Endothelial cell of umbilical vein (primary cell): Measurements from ENCODE around the gene STK38.

Source experiments
- CTCF ChIP-seq, 2 donors: IDR thresholded peaks; 1 replicate in 1 of 2; 2 replicates in 1 of 2; pipeline ENCODE4 v1.5.1; 2011; ENCODE audit warnings: low read length in 2 of 2, mild to moderate bottlenecking in 2 of 2, moderate library complexity in 2 of 2, control low read depth in 1 of 2, inconsistent platforms in 1 of 2, low read depth in 1 of 2; ENCODE audit not compliant: insufficient read depth in 1 of 2; ENCODE audit errors: extremely low read depth in 1 of 2
- EZH2 ChIP-seq: IDR thresholded peaks from 2 replicates; pipeline ENCODE4 v1.6.1; 2012; ENCODE audit warnings: borderline replicate concordance, low read depth, mild to moderate bottlenecking, moderate library complexity, low read length, inconsistent platforms; ENCODE audit not compliant: severe bottlenecking
- FOS ChIP-seq: IDR thresholded peaks from 2 replicates; pipeline ENCODE4 v1.6.1; 2011; ENCODE audit warnings: mild to moderate bottlenecking, low read length, moderate library complexity, borderline replicate concordance; ENCODE audit not compliant: insufficient read depth
- MAX ChIP-seq: IDR thresholded peaks from 2 replicates; pipeline ENCODE4 v1.6.1; 2011; ENCODE audit not compliant: insufficient read depth, insufficient read length
- POLR2A ChIP-seq: IDR thresholded peaks from 2 replicates; pipeline ENCODE4 v1.6.1; 2012; ENCODE audit warnings: low read depth, mild to moderate bottlenecking, control low read depth, low read length
- POLR2AphosphoS5 ChIP-seq: IDR thresholded peaks from 2 replicates; pipeline ENCODE4 v1.6.1; 2012; ENCODE audit warnings: low read depth, mild to moderate bottlenecking, control low read depth, low read length, moderate library complexity; ENCODE audit not compliant: insufficient read depth

GRCh38 chr6:36444470-36444869, 102.8 kb downstream of the STK38 start:
- TF ChIP-seq POLR2A (no peak), CTCF (IDR thresholded peaks at IDR 0.05; ENCODE audit: extremely low read depth in 1 of 2, insufficient read depth in 1 of 2, low read depth in 1 of 2, low read length in 2 of 2) (no peak), EZH2 (no peak), MAX (no peak), POLR2AphosphoS5 (no peak), FOS (no peak)
